Right atrium auricular region (tissue), 2 donors: ENCODE measurements around the gene FAM193B. TPM values are rescaled to one million over a fixed set of nuclear protein-coding genes. Genes with fewer than 3 reads are reported as not detected.

Experiments
- DNase-seq: peaks from one replicate; pipeline ENCODE4 v3.0.0-alpha.2; 2019; ENCODE audit warnings: low spot score
- H3K27ac ChIP-seq, 2 donors: fragments of 200-600 bp; sonication (generic); 1 replicate in 1 of 2; 2 replicates in 1 of 2; pipeline ENCODE4 v1.5.1; 2016 to 2019
- H3K27me3 ChIP-seq, 2 donors: fragments of 200-600 bp; sonication (generic); one replicate each; pipeline versions ENCODE4 v1.5.1 to v1.6.0; 2017 to 2019
- H3K36me3 ChIP-seq: fragments of 200-600 bp; sonication (generic); one replicate; pipeline ENCODE4 v1.5.1; 2016
- H3K4me1 ChIP-seq, 2 donors: fragments of 200-600 bp; sonication (generic); one replicate each; pipeline versions ENCODE4 v1.5.1 to v1.6.0; 2017 to 2019
- H3K4me3 ChIP-seq, 2 donors: fragments of 200-600 bp; sonication (generic); 1 replicate in 1 of 2; 2 replicates in 1 of 2; pipeline ENCODE4 v1.5.1; 2017 to 2019; ENCODE audit warnings: mild to moderate bottlenecking in 1 of 2, moderate library complexity in 1 of 2
- H3K9me3 ChIP-seq, 2 donors: fragments of 200-600 bp; sonication (generic); one replicate each; pipeline ENCODE4 v1.5.1; 2019
- total RNA-seq, 2 donors: library from RNA; depleted of rRNA; stranded (reverse); fragments of >200 nt; gene quantifications; one replicate each; pipeline ENCODE4 v1.1.0, GENCODE V29; 2016
- TF ChIP-seq, protein P1 (sequence below), 2 donors: fragments of 200-600 bp; sonication (generic); IDR thresholded peaks; one replicate each; pipeline ENCODE4 v1.5.1; 2019; ENCODE audit warnings: antibody characterized with exemption in 2 of 2

FAM193B gene
- total RNA-seq, 2 donors from 2014 or later = 9.8 to 20.7 TPM

DNA sequence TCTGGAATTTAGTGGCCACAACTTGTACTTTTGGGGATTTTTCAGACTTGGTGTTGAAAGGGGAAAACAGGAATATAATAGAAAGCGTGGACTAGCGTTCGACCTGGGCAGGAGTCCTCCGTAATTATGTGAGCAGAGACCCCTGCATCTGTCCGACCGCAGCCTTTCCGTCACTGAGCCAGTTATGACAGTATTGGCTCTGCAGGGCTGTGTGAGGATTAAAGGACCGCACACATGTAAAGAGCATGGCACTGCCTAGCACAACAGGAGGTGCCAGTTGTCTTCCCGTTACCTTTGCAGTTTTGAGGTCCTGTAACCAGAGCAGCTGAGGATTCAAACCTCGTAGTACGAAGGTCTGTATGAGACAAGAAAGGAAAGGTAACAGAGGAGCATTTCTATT lies 46.8 kb upstream of the FAM193B start:
- peaks cover 0 to 25% of the 10 kb centered on the region in 2 donors for H3K4me1 ChIP-seq

DNA sequence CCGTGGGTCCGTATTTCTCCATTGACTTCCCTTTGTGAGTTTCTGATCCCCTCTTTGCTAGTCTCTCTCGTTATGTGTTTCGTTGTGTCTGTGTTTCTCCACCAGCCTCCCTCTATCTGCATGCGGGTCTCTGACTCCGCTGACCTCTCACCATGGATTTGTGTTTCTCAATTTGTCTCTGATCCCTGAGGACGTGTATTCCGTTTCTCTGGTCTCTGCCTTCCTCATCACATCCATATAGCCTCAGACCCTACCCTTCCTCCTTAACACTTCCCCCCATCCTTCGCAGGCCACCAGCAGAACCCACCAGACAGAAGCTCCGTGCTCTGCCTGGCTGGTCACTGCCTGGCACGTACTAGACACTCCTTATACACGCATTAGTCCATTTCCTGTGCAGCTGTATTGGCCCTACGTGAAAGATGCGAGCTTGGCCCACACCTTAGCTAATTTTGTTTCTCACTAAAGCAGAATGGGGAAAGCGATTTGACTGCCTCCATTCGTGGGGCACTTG lies 46.2 kb upstream of the FAM193B start:
- TF ChIP-seq, protein P1, sequence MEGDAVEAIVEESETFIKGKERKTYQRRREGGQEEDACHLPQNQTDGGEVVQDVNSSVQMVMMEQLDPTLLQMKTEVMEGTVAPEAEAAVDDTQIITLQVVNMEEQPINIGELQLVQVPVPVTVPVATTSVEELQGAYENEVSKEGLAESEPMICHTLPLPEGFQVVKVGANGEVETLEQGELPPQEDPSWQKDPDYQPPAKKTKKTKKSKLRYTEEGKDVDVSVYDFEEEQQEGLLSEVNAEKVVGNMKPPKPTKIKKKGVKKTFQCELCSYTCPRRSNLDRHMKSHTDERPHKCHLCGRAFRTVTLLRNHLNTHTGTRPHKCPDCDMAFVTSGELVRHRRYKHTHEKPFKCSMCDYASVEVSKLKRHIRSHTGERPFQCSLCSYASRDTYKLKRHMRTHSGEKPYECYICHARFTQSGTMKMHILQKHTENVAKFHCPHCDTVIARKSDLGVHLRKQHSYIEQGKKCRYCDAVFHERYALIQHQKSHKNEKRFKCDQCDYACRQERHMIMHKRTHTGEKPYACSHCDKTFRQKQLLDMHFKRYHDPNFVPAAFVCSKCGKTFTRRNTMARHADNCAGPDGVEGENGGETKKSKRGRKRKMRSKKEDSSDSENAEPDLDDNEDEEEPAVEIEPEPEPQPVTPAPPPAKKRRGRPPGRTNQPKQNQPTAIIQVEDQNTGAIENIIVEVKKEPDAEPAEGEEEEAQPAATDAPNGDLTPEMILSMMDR (IDR thresholded peaks at IDR 0.05) = no peak
- no peaks in the 10 kb centered on the region for H3K27me3 ChIP-seq
- no peaks in the 10 kb centered on the region for H3K9me3 ChIP-seq
- peak overlapping the region; percentile 89 to 94 for H3K4me3 ChIP-seq
- H3K36me3 ChIP-seq = peaks cover 13% of the 10 kb centered on the region
- peak overlapping the region; percentile 82 to 93 for H3K27ac ChIP-seq
- DNase-seq = no peak
- H3K4me1 ChIP-seq = peaks cover 0 to 25% of the 10 kb centered on the region in 2 donors

More for the DNA sequence above, 46.8 kb upstream of the FAM193B start:
- DNase-seq = no peak
- peak overlapping the region in 1 of 2 donors; percentile 94 for H3K4me3 ChIP-seq
- no peak overlapping the region for H3K27ac ChIP-seq
- no peaks in the 10 kb centered on the region for H3K9me3 ChIP-seq
- TF ChIP-seq, protein P1 (IDR thresholded peaks at IDR 0.05) = no peak
- no peaks in the 10 kb centered on the region for H3K27me3 ChIP-seq
- H3K36me3 ChIP-seq = peaks cover 7% of the 10 kb centered on the region

DNA sequence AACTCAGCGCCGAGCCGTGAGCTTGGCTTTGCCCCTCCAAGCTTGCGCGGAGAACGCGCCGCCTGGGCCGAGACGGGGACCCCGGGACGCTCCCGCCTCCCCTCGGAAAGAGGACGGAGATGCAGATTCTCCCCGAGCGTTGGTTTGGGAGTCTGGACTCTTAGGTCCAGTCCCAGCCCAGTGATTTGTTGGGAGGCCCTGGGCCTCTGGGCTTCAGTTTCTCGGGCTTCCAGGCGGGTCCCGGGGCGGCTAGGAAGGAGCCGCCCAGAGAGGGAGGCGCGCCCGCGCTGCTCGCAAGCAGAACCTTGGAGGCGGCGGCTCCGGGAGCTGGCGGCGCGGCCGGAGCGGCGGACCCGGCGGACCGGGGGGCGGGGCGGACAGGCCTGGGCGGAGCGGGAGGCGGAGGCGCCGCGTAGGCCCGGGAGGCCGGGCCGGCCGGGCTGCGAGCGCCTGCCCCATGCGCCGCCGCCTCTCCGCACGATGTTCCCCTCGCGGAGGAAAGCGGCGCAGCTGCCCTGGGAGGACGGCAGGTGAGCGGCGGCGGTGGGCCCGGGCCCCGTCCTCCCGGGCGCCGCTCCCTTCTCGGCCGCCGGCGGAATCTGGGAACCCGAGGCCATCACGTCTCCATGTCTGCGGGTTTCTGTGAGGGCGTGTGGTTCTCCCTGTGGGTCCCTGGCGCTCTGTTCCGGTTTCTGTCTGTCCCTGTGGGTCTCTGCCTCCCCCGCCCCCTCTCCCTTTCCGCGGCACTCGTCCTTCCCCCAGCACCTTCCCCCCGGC lies 45.6 kb upstream of the FAM193B start, which contains the start of gene B4GALT7:
Gene B4GALT7, plus strand, starts transcription at position 402 of the 777 bp plus-strand sequence. Its CDS starts 79 bp downstream, at position 481.
- Histone ChIP-seq H3K27ac (peak within 1 kb of the TSS; percentile 82 to 93), H3K27me3 (no peaks in the 10 kb centered on the region), H3K4me1 (peaks cover 0 to 25% of the 10 kb centered on the region in 2 donors), H3K4me3 (peak within 1 kb of the TSS; percentile 89 to 94), H3K9me3 (no peaks in the 10 kb centered on the region), H3K36me3 (peaks cover 19% of the 10 kb centered on the region)
- TF ChIP-seq, protein P1 (IDR thresholded peaks at IDR 0.05) = no peak
- DNase-seq = peak; percentile 72

DNA sequence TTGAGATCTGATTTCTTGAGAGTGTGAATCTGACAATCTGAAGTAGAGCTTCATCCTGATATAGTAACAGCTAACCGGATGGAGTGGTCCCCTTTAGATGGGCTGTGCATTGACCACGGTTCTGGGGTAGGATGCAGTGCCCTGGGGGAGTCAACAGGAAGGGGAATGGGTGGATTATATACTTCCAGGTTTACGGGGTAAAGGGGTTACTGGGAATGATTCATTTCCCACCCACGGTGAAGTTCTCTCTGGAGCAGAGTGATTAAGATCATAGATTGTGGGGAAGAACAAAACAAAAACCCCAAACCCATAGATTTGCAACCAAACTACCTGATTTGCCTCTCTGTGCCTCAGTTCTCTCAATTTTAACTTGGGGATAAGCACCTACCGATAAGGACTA lies 44.1 kb upstream of the FAM193B start:
- H3K36me3 ChIP-seq = peaks cover 34% of the 10 kb centered on the region
- H3K9me3 ChIP-seq = no peaks in the 10 kb centered on the region
- no peaks in the 10 kb centered on the region for H3K27me3 ChIP-seq
- H3K4me3 ChIP-seq = no peak overlapping the region
- TF ChIP-seq, protein P1 (IDR thresholded peaks at IDR 0.05) = no peak
- no peak overlapping the region for H3K27ac ChIP-seq
- H3K4me1 ChIP-seq = peaks cover 0 to 33% of the 10 kb centered on the region in 2 donors
- no peak for DNase-seq

DNA sequence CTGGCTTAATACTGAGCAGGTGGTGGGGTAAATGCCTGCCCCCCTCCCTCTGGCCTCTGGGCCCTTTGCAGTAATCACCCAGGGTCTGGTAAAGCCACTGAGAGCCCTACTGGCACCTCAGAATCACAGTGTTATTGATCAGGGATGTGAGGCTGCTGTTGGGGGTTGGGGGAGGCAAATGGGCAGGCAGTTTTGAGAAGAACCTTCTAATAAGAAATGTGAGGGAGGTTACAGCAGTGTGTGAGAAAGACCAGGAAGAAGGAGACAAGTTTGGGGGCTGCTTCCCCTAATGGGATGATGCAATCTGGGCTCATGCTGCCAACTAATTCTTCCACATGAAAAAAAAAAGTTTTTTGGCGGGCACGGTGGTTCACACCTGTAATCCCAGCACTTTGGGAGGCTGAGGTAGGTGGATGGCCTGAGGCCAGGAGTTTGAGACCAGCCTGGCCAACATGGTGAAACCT lies 42.4 kb upstream of the FAM193B start:
- Histone ChIP-seq H3K9me3 (no peaks in the 10 kb centered on the region), H3K27me3 (no peaks in the 10 kb centered on the region), H3K4me1 (peaks cover 0 to 39% of the 10 kb centered on the region in 2 donors), H3K27ac (no peak overlapping the region), H3K36me3 (peaks cover 37% of the 10 kb centered on the region), H3K4me3 (no peak overlapping the region)
- TF ChIP-seq, protein P1 (IDR thresholded peaks at IDR 0.05) = no peak
- no peak for DNase-seq
